Astrocyte (in vitro differentiated cells and primary cell): Measurements from ENCODE around the gene CABP1.

Experiments
- EZH2 ChIP-seq: IDR thresholded peaks from 2 replicates; pipeline ENCODE4 v1.6.1; 2012; ENCODE audit warnings: mild to moderate bottlenecking, low read length, inconsistent platforms; ENCODE audit not compliant: insufficient read depth
- TF ChIP-seq, protein P1 (sequence below): IDR thresholded peaks from 2 replicates; pipeline ENCODE4 v1.5.1; 2011; ENCODE audit warnings: low read depth, mild to moderate bottlenecking, inconsistent platforms, low read length, moderate library complexity; ENCODE audit not compliant: insufficient read depth

DNA sequence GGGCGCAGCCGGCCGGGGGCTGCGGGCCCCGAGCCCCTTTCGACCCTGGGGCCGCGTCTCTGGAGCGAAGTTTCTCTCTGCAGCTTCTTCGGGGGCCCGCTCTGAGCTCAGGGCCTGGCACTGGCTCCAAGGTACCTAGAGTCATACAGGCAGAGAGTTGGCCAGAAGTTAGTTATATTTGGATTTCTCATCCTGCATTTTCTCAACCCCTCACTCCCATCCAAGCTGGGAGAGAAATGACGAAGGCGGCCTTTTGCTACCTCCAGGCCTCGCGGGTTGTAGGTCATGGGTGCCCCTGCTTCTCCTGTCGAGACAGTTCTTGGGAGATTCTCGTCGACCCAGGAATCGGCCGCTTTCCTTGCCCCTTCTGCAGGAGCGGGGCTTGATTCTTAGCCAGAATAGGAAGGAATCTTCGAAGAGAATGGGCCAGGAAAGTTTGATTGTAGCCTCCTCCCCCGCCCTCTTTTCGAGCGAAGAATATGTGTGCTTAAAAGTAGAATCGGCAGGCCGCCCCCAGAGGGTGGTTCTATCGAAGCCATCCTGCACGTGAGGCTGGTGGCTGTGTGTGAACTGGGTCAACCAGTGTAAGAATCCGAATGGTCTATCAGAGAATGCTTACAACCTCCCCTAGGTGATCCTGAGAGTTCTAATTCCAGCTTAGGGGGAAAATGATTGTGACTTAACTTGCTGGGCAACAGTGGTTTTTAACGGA lies 47.3 kb downstream of the CABP1 start:
- TF ChIP-seq, protein P1, sequence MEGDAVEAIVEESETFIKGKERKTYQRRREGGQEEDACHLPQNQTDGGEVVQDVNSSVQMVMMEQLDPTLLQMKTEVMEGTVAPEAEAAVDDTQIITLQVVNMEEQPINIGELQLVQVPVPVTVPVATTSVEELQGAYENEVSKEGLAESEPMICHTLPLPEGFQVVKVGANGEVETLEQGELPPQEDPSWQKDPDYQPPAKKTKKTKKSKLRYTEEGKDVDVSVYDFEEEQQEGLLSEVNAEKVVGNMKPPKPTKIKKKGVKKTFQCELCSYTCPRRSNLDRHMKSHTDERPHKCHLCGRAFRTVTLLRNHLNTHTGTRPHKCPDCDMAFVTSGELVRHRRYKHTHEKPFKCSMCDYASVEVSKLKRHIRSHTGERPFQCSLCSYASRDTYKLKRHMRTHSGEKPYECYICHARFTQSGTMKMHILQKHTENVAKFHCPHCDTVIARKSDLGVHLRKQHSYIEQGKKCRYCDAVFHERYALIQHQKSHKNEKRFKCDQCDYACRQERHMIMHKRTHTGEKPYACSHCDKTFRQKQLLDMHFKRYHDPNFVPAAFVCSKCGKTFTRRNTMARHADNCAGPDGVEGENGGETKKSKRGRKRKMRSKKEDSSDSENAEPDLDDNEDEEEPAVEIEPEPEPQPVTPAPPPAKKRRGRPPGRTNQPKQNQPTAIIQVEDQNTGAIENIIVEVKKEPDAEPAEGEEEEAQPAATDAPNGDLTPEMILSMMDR = no peak
- no peak for TF ChIP-seq EZH2
